GM12874 (cell line): ENCODE data around the gene MAP3K14.

ENCODE experiments used
- CTCF ChIP-seq: IDR thresholded peaks from 2 replicates; pipeline ENCODE4 v1.5.1; 2011; ENCODE audit warnings: low read depth, mild to moderate bottlenecking, control low read depth, low read length, moderate library complexity; ENCODE audit not compliant: insufficient read depth

MAP3K14 gene

GRCh38 chr17:45316434-45317110 is at the start of gene MAP3K14:
MAP3K14 (minus strand) TSS chr17:45317020; CDS start chr17:45290745, 26,275 bp downstream.
- TF ChIP-seq CTCF: peak; percentile 20; the same call in 1 of the 2 replicates

GRCh38 chr17:45366049-45366448 is 49.2 kb upstream of the MAP3K14 start:
- TF ChIP-seq CTCF: no peak

DNA sequence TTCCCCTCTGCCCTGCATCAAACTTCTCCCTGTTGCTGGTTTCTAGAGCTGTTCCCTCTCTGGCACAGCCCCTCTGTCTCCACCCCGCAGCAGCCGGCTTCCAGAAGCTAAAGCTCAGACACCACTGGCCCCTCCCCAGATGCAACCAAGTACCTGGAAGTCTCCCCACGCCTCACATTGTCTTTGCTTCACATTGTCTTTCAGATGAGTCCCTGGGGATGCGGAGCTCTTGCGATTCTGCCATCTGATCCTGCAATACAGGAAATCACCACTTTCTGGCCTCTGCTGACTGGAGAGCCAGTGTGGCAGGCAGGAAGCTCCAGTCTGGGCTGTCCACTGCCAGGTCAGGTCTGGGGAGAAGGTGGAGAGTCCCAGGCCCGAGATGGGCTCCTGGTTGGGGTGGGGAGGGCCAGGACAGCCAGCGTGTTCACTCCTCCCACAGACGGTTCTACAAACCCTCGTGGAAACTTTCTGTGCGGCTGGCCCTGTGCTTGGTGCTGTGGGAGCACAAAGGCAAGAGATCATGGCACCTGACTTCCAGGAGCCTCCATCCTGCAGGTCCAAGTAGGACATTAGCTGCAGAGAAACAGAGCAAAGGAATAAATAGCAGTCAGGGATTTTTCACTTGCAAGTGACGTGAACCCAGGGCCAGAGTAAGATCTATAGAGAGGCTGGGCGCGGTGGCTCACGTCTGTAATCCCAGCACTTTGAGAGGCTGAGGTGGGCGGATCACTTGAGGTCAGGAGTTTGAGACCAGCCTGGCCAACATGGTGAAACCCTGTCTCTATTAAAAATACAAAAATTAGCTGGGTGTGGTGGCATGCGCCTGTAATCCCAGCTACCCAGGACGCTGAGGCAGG is 47.9 kb upstream of the MAP3K14 start:
- TF ChIP-seq CTCF: no peak

DNA sequence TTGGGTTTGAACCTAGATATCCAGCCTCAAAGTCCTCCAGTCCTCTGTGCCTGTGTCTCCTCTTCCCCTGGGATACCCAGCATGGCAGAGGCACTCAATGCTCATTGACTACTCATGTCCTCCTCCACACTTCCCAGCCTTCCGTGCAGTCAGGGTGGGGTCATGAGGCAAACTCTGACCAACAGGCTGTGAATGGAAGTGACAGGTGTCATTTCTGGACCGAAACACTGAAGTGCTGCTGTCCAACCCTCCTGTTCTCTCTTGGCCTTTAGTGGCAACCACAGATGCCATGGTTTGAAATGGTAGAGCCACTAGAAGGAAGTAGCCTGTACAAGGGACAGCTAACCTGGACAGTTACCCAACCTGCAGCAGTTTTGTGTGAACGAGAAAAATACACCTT is 46.7 kb upstream of the MAP3K14 start:
- TF ChIP-seq CTCF: no peak

DNA sequence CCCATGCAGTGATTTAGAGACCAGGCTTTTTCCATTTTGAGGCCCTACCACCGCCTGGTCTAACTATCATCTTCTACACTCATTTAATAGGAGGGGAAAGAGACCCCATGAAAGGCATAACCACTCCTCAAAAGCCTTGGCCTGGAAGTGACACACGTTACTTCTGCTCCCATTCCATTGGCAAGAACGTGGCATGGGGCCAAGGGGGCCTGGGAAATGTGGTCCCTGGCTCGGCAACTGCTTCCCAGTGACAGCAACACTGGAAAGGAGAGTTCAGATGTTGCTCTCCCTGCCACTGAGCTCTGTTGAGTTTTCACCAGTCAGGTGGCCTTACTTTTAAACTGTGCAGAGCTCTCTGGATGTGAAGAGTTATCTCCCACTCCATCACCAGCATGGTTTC is 45.2 kb upstream of the MAP3K14 start:
- no peak for TF ChIP-seq CTCF

DNA sequence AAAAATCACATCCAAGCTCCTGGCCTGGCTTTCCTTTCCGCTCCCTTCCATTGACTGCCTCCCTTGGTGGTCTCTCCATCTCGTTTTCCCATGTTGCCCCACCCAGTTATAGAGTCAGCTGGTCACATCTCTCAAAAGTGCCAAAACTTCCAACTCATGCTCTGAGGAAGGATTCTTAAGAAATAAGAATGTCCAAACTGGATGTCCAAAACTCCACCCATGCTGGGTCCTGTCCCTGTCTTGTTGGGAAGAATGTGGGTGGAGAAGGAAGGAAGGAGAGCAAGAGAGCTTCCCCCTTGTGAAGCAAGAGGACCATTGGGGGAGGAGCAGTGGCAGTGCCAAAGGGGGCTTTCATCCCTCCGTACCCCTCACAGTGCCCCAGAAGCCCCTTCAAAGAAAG is 44.6 kb upstream of the MAP3K14 start:
- no peak for TF ChIP-seq CTCF

- no peak for TF ChIP-seq CTCF
Observed at GRCh38 chr17:45357364-45357997, 40.7 kb upstream of the MAP3K14 start.
